NB4 (cell line): Measurements from ENCODE around the gene NCOA1.

Experiments
- MYC ChIP-seq: IDR thresholded peaks from 2 replicates; pipeline ENCODE4 v1.6.1; 2011; ENCODE audit warnings: low read depth, low read length
- POLR2A ChIP-seq: IDR thresholded peaks from 2 replicates; pipeline ENCODE4 v1.6.1; 2011; ENCODE audit warnings: mild to moderate bottlenecking; ENCODE audit not compliant: insufficient read length; ENCODE audit errors: extremely low read depth
- TF ChIP-seq, protein P1 (sequence below): IDR thresholded peaks from one replicate; pipeline ENCODE4 v1.5.1; 2012; ENCODE audit warnings: low read depth, low read length

DNA sequence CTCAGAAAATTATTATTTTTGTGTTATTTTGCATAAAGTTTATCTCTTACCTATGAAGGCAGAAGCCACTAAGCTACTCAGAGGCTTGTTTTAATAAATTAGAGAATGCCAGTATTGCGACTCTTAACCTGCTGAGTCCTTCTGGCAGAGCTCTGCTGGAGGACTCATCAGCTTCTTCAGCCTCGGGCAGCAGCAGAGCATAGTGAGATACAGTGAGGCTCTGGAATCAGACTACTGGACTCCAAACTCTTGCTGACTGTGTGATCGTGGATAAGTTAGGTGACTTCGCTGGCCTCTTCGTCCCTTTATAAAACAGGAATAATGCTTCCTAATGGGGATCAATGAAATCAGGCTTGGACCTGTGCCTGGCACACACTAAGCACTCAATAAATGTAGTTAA lies 300.4 kb downstream of the NCOA1 start:
- TF ChIP-seq, protein P1, sequence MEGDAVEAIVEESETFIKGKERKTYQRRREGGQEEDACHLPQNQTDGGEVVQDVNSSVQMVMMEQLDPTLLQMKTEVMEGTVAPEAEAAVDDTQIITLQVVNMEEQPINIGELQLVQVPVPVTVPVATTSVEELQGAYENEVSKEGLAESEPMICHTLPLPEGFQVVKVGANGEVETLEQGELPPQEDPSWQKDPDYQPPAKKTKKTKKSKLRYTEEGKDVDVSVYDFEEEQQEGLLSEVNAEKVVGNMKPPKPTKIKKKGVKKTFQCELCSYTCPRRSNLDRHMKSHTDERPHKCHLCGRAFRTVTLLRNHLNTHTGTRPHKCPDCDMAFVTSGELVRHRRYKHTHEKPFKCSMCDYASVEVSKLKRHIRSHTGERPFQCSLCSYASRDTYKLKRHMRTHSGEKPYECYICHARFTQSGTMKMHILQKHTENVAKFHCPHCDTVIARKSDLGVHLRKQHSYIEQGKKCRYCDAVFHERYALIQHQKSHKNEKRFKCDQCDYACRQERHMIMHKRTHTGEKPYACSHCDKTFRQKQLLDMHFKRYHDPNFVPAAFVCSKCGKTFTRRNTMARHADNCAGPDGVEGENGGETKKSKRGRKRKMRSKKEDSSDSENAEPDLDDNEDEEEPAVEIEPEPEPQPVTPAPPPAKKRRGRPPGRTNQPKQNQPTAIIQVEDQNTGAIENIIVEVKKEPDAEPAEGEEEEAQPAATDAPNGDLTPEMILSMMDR, result no peak
- no peak for TF ChIP-seq POLR2A
- no peak for TF ChIP-seq MYC
